Activated CD4-positive, alpha-beta memory T cell treated with anti-CD3 and anti-CD28 coated beads for 36 hours (primary cell): ENCODE data around the gene ZNF74. TPM values are rescaled to one million over a fixed set of nuclear protein-coding genes. Genes with fewer than 3 reads are reported as not detected.

Experiments used
- CTCF ChIA-PET: fragments of 350-600 bp; sonication (Branson Sonifier 250); formaldehyde crosslinking; loops from one replicate; lab custom pipeline; 2021; ENCODE audit warnings: antibody characterized with exemption, inconsistent platforms; lab: Charles Lee
- POLR2A ChIA-PET: fragments of 350-600 bp; sonication (Branson Sonifier 250); formaldehyde crosslinking; loops from one replicate; lab custom pipeline; 2021; ENCODE audit warnings: antibody characterized with exemption; lab: Charles Lee
- DNase-seq: peaks from one replicate; pipeline ENCODE4 v3.0.0-alpha.2; 2020
- H3K27ac Mint-ChIP-seq: one replicate; pipeline ENCODE4 v1.8.0; 2021; ENCODE audit warnings: mixed read lengths
- H3K27me3 Mint-ChIP-seq: one replicate; pipeline ENCODE4 v1.8.0; 2021; ENCODE audit warnings: mixed read lengths
- H3K36me3 Mint-ChIP-seq: one replicate; pipeline ENCODE4 v1.8.0; 2021; ENCODE audit warnings: mixed read lengths
- H3K4me1 Mint-ChIP-seq: one replicate; pipeline ENCODE4 v1.8.0; 2021; ENCODE audit warnings: low read depth, mixed read lengths
- H3K4me3 Mint-ChIP-seq: one replicate; pipeline ENCODE4 v1.8.0; 2021; ENCODE audit warnings: mild to moderate bottlenecking, mixed read lengths
- H3K9me3 Mint-ChIP-seq: one replicate; pipeline ENCODE4 v1.8.0; 2021; ENCODE audit warnings: mixed read lengths
- intact Hi-C: fragments of 100-400 bp; cut with micrococcal nuclease; formaldehyde crosslinking; loops from one replicate; pipeline ENCODE4 v1.15.1; 2023
- total RNA-seq, 2 experiments: library from RNA; stranded (reverse); gene quantifications; one replicate each; pipeline ENCODE4 v1.2.3, GENCODE V29; 2021

ZNF74 gene
- total RNA-seq, 2 experiments from 2014 or later, result 6.8 to 9.0 TPM

DNA sequence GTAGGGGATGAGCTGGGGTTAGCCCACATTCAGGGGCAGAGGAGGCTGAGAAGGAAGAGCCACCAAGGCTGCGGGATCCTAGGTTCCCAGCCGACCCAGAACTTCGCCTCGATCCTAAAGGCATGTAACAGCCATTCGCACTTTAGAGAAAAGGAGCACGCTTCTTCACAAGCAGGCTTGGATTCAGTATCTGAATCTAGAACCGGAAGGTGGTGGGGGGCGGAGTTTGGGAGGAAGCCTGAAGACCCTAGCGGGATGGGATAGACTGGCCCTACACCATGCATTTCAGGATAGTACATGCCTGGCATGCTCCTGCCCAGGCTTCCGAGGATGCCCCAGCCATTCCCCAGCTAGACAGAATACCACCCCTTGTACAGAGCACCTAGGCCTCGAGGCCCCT is 39.2 kb downstream of the ZNF74 start:
- Mint-ChIP-seq H3K27me3 (peaks cover 50% of the 10 kb centered on the region), H3K4me1 (peaks cover 24% of the 10 kb centered on the region), H3K36me3 (no peaks in the 10 kb centered on the region), H3K27ac (no peak overlapping the region), H3K9me3 (no peaks in the 10 kb centered on the region), H3K4me3 (no peak overlapping the region)
- DNase-seq, result no peak
- ChIA-PET POLR2A (no interaction called here), CTCF (interaction anchor here (1.8 to 2.8 kb wide), 2 partner anchors 15 to 23 kb away, joined by 9 to 15 read pairs; no protein-coding TSS in a partner anchor)
- intact Hi-C loops, result no loop called here

- Mint-ChIP-seq H3K4me3 (no peak overlapping the region), H3K27me3 (peaks cover 55% of the 10 kb centered on the region), H3K27ac (no peak overlapping the region), H3K36me3 (no peaks in the 10 kb centered on the region), H3K4me1 (peaks cover 25% of the 10 kb centered on the region), H3K9me3 (no peaks in the 10 kb centered on the region)
- POLR2A ChIA-PET, result no interaction called here
- intact Hi-C loops, result no loop called here
- CTCF ChIA-PET, result interaction anchor here (1.8 to 2.8 kb wide), 2 partner anchors 15 to 22 kb away, joined by 9 to 15 read pairs; no protein-coding TSS in a partner anchor
- no peak for DNase-seq
These were observed 39.8 kb downstream of the ZNF74 start for GRCh38 chr22:20433686-20434241.

DNA sequence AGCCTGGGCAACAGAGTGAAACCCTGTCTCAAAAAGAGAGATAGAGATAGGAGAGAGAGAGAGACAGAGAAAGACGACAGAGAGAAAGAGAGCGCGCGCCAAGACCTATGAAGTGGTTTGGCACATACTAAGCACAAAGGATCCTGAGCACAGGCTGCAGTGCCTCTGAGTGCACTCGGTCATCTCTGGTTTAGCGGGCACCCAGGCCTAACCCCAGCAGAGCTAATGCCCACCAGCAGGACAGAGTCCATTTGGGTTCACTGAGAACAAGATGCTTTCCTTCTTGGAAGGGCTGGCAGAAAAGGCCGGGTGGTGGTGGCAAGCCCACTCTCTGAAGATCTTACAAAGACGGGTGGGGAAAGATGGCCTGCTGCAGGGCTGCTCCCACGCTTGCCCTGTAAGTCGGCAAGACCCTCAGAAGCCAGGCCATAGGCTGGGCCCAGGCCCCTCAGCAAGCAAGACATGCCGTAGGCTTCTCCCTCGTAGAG is 40.4 kb downstream of the ZNF74 start:
- intact Hi-C loops, result no loop called here
- ChIA-PET POLR2A (no interaction called here), CTCF (interaction anchor here (1.2 to 2.8 kb wide), 3 partner anchors 16 to 130 kb away, joined by 3 to 15 read pairs (median 9); no protein-coding TSS in a partner anchor)
- no peak for DNase-seq
- Mint-ChIP-seq H3K4me1 (peaks cover 22% of the 10 kb centered on the region), H3K9me3 (no peaks in the 10 kb centered on the region), H3K27me3 (peaks cover 52% of the 10 kb centered on the region), H3K36me3 (no peaks in the 10 kb centered on the region), H3K4me3 (no peak overlapping the region), H3K27ac (no peak overlapping the region)

DNA sequence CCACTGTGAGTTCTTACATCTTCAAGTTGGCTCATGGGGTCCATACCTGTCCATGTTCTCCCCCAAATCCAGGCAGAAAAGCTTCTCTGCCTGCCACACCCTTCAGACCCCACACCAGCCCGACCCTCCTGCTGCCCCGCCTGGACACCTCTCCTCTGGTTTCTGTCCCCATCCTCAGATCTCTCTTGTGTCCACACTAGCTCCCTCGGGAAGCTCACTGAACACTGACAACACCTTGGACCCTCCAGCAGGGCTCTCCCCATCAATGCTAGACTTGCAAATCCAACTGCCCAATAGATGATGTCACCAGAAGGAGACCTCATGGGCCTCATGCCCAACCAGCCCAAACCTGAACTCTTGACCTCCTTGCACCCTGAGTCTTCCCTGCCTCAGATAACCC is 40.8 kb downstream of the ZNF74 start:
- no peak overlapping the region for H3K4me3 Mint-ChIP-seq
- POLR2A ChIA-PET, result no interaction called here
- intact Hi-C loops, result no loop called here
- H3K4me1 Mint-ChIP-seq, result peaks cover 22% of the 10 kb centered on the region
- no peaks in the 10 kb centered on the region for H3K9me3 Mint-ChIP-seq
- DNase-seq, result no peak
- H3K36me3 Mint-ChIP-seq, result no peaks in the 10 kb centered on the region
- H3K27ac Mint-ChIP-seq, result no peak overlapping the region
- H3K27me3 Mint-ChIP-seq, result peaks cover 52% of the 10 kb centered on the region
- CTCF ChIA-PET, result interaction anchor here (1.2 to 2.8 kb wide), 3 partner anchors 16 to 129 kb away, joined by 3 to 15 read pairs (median 9); no protein-coding TSS in a partner anchor

GRCh38 chr22:20435436-20436306 is 41.7 kb downstream of the ZNF74 start:
- intact Hi-C loops, result loop anchor here (2.0 kb wide), 1 partner anchor 19 kb away; no protein-coding TSS in a partner anchor
- peaks cover 45% of the 10 kb centered on the region for H3K27me3 Mint-ChIP-seq
- POLR2A ChIA-PET, result no interaction called here
- no peak overlapping the region for H3K4me3 Mint-ChIP-seq
- H3K4me1 Mint-ChIP-seq, result peaks cover 18% of the 10 kb centered on the region
- no peaks in the 10 kb centered on the region for H3K36me3 Mint-ChIP-seq
- CTCF ChIA-PET, result interaction anchor here (1.2 to 2.8 kb wide), 2 partner anchors 17 to 128 kb away, joined by 3 to 15 read pairs; no protein-coding TSS in a partner anchor
- no peak overlapping the region for H3K27ac Mint-ChIP-seq
- H3K9me3 Mint-ChIP-seq, result no peaks in the 10 kb centered on the region
- no peak for DNase-seq

- ChIA-PET CTCF (no interaction called here), POLR2A (no interaction called here)
- no peaks in the 10 kb centered on the region for H3K9me3 Mint-ChIP-seq
- intact Hi-C loops, result loop anchor here (2.0 kb wide), 1 partner anchor 18 kb away; no protein-coding TSS in a partner anchor
- H3K4me3 Mint-ChIP-seq, result no peak overlapping the region
- peaks cover 45% of the 10 kb centered on the region for H3K27me3 Mint-ChIP-seq
- H3K4me1 Mint-ChIP-seq, result peaks cover 17% of the 10 kb centered on the region
- DNase-seq, result no peak
- no peak overlapping the region for H3K27ac Mint-ChIP-seq
- no peaks in the 10 kb centered on the region for H3K36me3 Mint-ChIP-seq
These were observed 42.4 kb downstream of the ZNF74 start for GRCh38 chr22:20436307-20436767.

- ChIA-PET POLR2A (no interaction called here), CTCF (no interaction called here)
- intact Hi-C loops, result loop anchor here (2.0 kb wide), 1 partner anchor 18 kb away; no protein-coding TSS in a partner anchor
- Mint-ChIP-seq H3K4me3 (peak overlapping the region; percentile 30), H3K27ac (no peak overlapping the region), H3K36me3 (no peaks in the 10 kb centered on the region), H3K4me1 (peaks cover 14% of the 10 kb centered on the region), H3K9me3 (no peaks in the 10 kb centered on the region), H3K27me3 (peaks cover 41% of the 10 kb centered on the region)
- no peak for DNase-seq
These were observed 43.0 kb downstream of the ZNF74 start for GRCh38 chr22:20436768-20437612.

GRCh38 chr22:20437613-20438426 is 43.9 kb downstream of the ZNF74 start, which contains the start of gene SCARF2:
Gene SCARF2 (minus strand): TSS chr22:20437825. CDS start chr22:20437754, 71 bp downstream.
- peaks cover 37% of the 10 kb centered on the region for H3K27me3 Mint-ChIP-seq
- H3K36me3 Mint-ChIP-seq, result peaks cover 3% of the 10 kb centered on the region
- CTCF ChIA-PET, result no interaction called here
- H3K9me3 Mint-ChIP-seq, result no peaks in the 10 kb centered on the region
- peaks cover 14% of the 10 kb centered on the region for H3K4me1 Mint-ChIP-seq
- no peak within 1 kb of the TSS for H3K27ac Mint-ChIP-seq
- H3K4me3 Mint-ChIP-seq, result peak within 1 kb of the TSS; percentile 30
- intact Hi-C loops, result loop anchor here (2.0 kb wide), 1 partner anchor 17 kb away; no protein-coding TSS in a partner anchor
- DNase-seq, result no peak
- POLR2A ChIA-PET, result interaction anchor here (0.6 to 1.1 kb wide), 3 partner anchors 9 to 27 kb away, joined by 3 to 4 read pairs (median 3); no protein-coding TSS in a partner anchor

DNA sequence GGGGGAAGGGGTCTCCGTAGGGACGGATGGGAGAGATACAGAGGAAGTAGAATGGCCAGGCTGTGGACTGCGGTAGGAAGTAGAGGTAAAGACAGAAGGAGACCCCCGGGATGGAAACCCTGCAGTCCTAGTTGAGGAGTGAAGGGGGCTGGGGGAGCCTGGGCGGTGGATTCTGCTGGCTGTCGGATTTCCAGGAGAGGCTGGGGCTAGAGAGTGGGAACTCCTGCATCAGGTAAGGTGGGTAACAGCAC is 44.4 kb downstream of the ZNF74 start:
- POLR2A ChIA-PET, result interaction anchor here (0.6 to 1.1 kb wide), 3 partner anchors 9 to 26 kb away, joined by 3 to 4 read pairs (median 3); no protein-coding TSS in a partner anchor
- Mint-ChIP-seq H3K36me3 (peaks cover 4% of the 10 kb centered on the region), H3K4me3 (no peak overlapping the region), H3K4me1 (peaks cover 14% of the 10 kb centered on the region), H3K9me3 (no peaks in the 10 kb centered on the region), H3K27ac (no peak overlapping the region), H3K27me3 (peaks cover 34% of the 10 kb centered on the region)
- CTCF ChIA-PET, result no interaction called here
- no peak for DNase-seq
- intact Hi-C loops, result no loop called here

DNA sequence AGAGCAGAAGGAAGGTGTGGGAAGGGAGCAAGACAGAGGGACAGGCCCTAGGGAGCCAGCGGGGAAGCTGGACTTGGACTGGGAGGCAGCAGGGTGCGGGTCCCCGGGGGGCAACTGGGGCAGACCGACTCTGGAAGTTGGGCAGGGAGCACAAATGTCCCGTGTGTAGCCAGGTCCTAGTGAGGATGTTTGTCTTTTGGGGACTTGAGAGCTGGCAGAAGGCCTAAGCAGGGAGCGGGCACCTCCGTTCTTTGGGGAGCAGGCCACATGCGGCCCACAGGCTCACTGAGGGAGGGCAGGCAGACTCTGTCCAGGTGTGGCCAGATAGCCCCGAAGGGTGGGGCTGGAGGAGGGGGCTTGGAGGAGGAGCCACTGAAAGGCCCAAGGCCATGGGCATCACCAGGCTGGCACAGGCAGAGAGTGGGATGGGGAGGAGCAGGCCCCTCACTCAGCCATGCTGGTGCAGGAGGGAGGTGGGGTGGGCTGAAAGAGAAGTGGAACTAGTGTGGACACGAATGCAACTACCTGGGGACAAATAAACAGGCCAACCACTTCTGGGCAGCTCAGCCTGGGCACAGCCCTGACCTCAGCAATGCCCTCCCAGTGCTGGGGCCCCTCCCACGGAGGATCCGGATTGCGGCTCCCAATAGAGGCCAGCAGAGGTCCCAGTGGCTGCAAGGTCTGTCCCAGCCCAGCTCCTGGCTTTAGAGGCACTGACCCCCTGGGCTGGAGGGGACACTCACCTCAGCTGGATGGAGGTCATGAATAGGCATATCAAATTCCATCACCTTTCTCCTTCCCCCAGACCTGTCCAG is 44.9 kb downstream of the ZNF74 start:
- no peak for DNase-seq
- peaks cover 14% of the 10 kb centered on the region for H3K4me1 Mint-ChIP-seq
- intact Hi-C loops, result no loop called here
- H3K9me3 Mint-ChIP-seq, result no peaks in the 10 kb centered on the region
- peaks cover 34% of the 10 kb centered on the region for H3K27me3 Mint-ChIP-seq
- H3K4me3 Mint-ChIP-seq, result no peak overlapping the region
- H3K36me3 Mint-ChIP-seq, result peaks cover 4% of the 10 kb centered on the region
- no peak overlapping the region for H3K27ac Mint-ChIP-seq
- ChIA-PET POLR2A (interaction anchor here (0.6 to 1.1 kb wide), 3 partner anchors 10 to 25 kb away, joined by 3 to 4 read pairs (median 3); no protein-coding TSS in a partner anchor), CTCF (interaction anchor here (0.9 kb wide), 1 partner anchor 20 kb away, joined by 3 read pairs; no protein-coding TSS in a partner anchor)
